Measurements from ENCODE around the gene AUP1.

Gene AUP1

DNA sequence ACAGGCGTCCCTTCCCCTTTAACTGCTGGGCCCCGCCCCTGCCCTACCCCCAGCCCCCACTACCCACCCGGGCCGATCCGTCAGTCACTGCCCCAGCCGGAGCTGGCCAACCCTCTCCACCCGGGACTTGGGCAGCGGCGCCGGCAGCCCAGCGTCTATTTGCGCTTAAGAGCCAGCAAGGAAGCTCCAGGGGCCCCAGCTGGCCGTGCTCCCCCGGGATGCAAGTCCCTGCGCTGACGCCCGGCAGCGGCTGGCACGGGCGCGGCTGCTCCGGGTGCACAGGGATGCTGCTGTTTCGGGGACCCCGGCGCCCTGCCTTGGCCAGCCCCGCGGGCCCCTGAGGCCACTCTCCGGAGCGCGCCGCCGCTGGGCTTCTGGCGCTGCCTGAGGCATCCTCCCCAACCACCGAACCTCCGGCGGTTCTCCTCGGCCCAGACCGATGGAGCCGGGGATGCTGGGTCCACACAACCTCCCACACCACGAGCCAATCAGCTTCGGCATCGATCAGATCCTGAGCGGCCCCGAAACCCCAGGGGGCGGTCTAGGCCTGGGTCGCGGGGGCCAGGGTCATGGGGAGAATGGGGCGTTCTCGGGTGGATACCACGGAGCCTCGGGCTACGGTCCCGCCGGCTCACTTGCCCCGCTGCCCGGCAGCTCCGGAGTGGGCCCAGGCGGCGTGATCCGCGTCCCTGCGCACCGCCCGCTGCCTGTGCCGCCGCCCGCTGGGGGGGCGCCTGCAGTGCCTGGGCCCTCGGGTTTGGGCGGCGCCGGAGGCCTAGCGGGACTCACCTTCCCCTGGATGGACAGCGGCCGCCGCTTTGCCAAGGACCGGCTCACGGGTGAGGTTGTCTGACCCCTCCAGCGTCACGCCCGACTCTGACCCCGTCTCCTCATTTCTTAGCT, 14.9 kb downstream of the AUP1 start, which contains the start of gene TLX2:
Gene TLX2 (plus strand): TSS at position 83 of the 903 bp plus-strand sequence. CDS start 357 bp downstream, at position 440.
- DNase-seq (ENCODE audit: low read depth in 1 of 2, low spot score in 1 of 2) = no peak

DNA sequence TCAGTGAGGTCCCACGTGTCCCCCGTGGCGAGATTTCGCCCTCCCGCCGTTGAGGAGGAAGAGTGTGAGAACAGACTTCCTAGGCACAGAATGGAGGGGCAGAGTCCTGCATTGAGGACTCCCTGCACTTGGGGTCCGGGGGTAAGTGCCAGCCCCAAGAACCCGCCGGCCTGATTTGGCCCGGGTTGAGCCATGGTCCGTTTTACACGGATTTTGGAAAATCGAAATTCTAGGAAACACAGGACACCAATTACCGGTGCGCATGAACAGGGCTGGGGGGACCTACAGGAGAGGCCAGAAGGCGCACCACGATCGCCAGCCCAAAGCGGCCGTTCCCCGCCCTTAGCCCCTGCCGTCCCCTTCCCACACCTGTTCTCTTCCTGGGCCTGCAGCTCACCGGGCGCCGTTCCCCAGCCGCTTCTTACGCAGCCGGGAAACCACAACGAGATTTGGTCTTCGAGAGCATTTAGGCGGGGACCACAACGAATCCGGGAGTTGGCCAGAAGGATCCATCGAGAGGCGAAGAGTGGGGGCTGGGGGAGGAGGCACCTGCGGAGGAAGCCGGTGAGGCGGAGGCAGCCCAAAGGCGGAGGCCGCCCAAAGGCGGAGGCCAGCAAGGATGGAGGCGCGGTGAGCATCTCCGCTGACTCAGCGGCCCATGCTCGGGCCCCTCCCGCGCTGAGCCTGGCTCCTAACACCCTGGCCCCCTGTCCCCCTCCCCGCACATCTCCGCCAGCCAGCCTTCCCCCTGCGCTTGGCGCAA, 15.7 kb downstream of the AUP1 start:
- no peak for DNase-seq (ENCODE audit: low read depth in 1 of 2, low spot score in 1 of 2)

DNA sequence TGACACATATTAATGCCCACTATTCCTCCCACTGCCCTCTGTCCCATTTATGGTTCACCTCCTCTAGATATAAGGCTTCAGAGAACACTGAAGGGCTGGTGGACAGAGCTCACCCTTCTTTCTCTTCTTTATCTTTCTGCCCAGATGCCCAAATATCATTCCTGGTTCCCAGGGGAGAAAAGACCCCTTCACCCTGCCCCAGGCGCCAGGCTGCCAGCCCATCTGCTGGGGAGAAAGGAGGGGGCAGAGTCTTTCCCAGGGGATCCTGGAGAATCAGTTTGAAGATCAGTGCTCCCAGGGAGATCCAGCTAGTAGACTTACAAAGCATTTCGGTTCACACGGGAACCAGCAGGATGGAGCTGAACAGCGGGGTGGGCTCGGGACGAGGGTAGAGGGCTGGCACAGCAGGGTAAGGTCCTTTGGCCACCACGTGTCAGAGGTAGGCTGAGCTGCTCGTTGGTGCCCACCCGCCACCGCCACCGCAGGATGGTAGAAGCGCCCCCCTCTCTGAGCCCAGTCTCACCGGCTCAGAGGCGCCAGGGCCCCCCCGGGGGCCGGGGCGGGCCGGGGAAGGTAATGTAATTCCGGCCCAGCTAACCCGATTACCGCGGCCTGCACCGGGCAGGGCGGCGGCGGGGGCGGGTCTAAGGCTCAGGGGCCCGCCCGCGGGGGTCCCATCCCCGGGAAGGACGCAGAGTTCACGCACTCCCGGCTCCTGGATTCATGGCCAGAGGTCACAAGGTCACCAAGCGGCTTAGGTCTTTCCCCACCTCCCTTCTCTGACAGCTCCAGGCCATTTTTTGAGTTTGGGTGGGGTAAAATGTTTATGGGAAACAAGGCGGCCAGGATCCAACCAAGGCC, 16.5 kb downstream of the AUP1 start:
- no peak for DNase-seq (ENCODE audit: low read depth in 1 of 2, low spot score in 1 of 2)

DNA sequence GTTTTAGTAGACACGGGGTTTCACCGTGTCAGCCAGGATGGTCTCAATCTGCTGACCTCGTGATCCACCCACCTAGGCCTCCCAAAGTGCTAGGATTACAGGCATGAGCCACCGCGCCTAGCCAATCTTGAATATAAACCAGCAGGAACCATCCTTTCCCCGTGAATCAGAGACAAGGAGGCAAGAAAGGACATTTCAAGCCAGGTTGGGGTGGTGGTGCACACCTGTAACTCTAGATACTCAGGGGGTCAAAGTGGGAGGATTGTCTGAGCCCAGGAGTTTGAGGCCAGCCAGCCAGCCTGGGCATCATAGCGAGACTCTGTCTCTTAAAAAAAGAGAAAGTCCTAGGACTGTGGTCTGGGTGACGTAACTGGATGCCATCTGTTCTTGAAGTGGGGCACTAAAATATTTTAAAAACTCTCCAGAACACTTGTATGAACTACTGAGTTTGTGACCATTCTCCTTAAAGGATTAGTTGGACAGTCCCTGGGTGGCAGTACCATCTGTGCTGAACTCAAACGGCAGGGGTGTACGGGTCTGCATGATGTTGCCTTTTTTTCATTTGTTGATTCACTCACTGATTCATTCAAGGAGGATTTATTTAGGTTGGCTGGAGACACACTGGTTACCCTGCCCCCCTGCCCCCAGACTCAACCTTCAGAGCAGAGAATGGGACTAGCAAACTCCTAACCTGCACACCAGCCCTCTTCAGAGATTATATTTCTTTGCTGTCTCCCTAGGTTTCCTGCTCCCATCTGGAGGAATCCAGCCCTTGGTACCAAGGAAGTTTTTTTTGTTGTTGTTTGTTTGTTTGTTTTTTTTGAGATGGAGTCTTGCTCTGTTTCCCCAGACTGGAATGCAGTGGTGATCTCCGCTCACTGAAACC, 18.2 kb downstream of the AUP1 start:
- no peak for DNase-seq (ENCODE audit: low read depth in 1 of 2, low spot score in 1 of 2)

DNA sequence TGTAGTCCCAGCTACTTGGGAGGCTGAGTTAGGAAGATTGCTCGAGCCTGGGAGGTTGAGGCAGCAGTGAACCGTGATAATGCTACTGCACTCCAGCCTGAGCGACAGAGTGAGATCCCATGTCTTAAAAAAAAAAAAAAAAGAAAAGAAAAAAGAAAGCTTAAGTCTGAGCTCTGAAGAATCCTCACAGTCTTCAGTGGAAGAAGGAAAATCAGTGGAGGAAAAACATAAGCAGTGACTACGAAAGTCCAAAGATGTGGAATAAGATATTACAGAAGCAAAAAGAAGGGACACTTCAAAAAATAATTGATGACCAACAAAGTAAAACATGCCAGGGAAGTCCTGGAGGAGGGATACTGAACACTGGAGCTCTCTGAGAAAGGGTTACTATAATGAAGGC, 19.2 kb downstream of the AUP1 start:
- DNase-seq (ENCODE audit: low read depth in 1 of 2, low spot score in 1 of 2) = no peak

DNA sequence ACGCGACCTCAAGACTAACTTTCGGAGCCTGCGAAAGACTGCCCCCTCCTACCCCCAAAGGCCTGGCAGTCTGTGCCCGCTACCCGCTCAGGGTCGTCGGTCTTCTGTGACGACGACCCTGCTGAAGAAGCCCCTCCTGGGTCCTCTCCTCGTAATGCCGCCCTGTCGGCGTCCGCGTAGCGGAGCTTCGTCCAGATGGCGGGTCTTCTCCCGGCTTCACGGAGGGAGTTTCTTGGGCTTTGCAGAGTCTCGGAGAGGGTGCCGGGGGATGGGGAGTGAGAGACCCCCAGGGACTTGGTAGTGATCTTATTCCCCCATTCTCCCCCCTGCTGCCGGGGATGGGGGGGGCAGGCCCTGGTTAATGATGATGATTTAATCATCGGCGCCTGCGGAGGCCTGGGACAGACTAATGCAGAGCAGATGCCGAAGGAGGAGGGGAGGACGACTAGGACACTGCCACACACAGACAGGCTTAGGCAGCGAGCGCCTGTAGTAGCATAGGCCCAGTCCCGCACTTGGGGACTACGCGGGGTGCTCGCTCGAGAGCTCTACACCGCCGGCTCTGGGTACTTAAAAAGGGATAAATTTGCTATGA, 21.5 kb downstream of the AUP1 start:
- no peak for DNase-seq (ENCODE audit: low read depth in 1 of 2, low spot score in 1 of 2)

DNA sequence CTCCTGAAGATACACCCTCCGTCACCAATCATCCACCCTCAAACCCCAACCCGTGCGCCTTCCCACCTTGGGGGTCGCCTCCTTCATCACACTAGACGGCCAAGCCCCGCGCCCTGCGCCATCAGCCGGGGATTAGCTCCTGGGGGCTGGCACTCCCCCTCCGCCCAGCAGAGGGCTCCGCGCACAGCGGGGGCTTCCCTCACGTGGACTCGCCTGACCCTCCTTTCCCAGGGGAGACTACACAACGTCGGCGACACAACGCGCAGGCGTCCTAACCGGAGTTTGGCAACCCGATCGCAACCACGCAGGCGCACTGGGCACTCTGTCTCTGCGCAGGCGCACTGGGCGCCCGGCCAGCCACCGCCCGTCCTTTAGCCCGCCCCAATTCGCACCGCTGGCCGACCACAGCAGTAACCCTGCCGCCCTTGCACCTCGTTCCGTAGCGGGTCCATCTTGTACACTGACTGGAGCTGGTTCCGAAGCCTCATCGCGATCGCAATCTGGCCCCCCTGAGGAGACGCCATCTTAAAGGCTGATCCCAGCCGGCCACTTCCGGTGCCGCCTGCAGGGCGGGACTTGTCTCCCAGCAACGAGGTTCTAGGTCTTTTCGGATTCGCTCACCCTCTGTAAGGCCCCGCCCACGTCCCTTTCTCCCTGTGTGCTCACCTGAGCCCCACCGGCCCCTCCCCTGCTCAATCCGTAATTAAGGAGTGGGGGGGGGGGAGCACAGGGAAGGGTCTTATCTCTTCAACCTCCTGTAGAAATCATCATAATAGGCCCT, 22.2 kb downstream of the AUP1 start, which contains the start of gene PCGF1:
Gene PCGF1 (minus strand): TSS at position 551 of the 781 bp plus-strand sequence. CDS start 27 bp downstream, at position 524.
- peak; percentile 95 to 98 for DNase-seq (ENCODE audit: low read depth in 1 of 2, low spot score in 1 of 2)

DNA sequence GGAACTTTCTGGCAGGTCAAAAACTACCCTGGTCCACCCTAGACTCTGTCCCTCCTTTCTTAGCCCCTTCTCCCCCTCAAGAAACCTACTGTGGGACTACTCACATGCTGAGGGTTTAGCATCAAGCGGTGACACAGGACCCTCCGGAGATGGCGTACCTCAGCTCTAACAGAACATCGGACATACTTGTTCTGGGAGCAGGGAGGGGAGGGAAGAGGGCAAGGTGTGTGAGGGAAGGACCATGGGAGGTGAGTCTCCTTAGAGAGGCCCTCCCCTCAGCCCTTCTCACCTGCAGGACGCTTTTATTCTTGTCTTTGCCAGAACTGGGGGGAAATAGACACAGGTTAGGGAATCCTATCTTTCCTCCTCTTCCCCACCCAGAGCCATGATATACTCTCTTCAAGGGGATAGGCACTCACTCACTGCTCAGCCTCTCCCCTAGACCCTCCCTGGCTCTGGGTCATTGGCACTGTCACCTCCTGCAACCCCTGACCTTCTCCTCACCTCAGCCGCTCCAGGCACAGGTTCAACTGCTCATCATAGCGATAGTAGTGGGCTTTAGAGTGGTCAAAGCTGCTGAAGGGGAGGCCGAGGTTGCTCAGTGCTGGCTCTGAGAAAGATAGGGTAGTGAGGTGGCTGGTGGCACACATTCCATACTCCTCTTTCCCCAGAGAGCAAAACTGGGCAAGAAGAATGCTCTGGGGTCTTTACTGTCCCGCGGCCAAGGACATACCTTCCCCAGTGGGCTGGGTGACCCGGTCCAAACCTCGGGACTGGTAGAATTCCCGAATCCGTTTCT, 23.9 kb downstream of the AUP1 start:
- DNase-seq (ENCODE audit: low read depth in 1 of 2, low spot score in 1 of 2) = no peak

DNA sequence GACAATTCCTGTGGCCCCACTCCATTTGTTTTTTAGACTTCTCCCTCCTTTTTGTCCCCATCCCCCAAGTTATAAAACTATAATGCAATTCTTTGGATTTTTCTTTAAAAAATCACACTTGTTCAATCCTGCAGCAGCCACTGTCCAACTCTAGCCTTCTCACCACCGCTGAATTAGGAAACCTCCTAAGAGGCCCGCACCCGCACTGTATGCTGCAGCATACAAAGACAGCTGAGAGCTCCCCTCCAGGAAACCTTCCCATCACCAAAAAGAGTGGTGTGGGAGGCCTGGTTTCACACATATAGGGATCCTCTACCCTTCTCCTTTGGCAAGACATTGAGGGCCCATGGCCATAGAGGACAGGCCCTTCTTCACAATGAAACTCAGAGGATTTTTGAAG, 24.9 kb downstream of the AUP1 start:
- DNase-seq (ENCODE audit: low read depth in 1 of 2, low spot score in 1 of 2) = no peak

DNA sequence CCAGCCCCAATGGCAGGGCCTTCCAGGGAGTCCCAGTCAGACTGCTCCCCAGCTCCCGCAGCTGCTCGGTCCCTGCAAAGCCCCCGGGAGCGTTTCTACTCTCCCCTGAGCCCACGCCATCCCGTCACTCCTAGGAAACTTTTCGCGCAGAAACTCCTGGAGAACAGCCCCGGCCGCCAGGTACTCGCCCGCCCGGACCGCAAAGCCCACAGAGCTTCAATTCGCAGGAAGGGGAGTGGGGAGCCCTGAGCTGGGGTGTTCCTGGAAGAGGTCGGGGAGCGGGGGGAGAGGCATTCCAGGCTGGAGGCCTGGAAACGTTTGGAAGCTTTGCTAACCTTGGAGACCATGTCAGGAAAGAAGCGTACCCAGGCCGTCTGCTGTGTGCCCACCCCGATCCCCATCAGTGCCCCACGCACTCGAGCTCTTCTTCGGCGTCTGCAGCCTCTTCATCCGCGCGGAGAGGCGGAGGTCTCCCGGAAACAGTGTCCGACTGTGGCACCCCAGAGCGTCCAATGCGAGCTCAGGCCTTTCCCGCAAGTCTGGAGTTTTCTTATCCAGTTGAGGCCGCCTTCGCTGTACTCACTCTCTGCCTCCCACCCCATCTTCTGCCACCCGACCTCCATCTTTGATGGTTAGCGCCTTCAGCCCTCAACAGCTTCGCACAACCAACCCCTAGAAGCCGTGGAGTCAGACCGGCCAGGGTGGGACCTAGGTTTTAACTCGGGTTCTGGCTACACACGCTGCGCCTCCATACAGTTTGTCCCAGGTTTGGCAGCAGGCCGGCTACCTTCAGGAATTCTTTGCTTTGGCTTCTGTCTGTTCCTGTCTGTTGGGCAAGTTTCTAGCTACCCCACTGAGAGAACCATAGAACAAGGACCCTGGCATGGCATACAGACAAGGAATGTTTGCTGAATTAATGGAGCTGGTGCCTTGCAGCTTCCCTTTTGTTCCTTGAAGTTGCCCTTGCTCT, 25.7 kb downstream of the AUP1 start:
- DNase-seq (ENCODE audit: low read depth in 1 of 2, low spot score in 1 of 2) = no peak

DNA sequence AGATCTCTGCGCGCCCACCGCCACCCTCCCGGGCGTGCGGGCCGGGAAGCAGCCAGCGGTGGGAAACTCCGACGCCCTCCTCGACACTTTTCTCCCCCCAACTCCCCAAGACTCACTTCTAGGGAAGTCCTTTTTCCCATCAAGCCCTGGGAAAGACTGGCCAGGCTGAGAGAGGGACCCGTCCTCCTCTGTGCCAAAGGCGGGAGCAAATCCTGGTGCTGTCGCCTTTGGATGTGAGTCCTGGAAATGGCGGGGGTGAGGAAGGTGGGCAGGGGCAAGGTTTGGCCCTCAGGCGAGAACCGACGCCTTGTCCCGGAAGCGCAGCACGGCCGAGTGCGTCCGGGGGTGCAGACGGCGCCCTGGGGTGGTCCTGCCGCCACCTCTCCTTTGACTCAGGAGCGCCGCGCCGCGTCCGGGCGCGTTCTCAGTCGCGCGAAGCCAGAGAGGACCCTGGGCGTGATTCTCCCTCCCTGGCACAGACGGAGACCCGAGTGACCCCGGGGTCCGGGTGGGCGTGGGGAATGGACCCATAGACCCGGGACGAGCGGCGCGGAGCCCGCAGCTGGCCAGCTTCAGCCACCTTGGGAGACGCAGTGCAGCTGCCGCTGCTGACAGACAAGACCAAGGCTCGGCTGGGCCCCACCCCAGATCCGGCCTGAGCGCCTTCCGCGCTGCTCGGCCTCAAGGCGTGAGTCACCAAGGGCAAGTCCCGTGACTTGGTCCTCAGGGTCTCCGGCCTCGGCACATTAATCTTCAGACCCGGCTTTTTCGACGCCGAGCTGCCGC, 26.6 kb downstream of the AUP1 start:
- DNase-seq (ENCODE audit: low read depth in 1 of 2, low spot score in 1 of 2) = no peak

DNA sequence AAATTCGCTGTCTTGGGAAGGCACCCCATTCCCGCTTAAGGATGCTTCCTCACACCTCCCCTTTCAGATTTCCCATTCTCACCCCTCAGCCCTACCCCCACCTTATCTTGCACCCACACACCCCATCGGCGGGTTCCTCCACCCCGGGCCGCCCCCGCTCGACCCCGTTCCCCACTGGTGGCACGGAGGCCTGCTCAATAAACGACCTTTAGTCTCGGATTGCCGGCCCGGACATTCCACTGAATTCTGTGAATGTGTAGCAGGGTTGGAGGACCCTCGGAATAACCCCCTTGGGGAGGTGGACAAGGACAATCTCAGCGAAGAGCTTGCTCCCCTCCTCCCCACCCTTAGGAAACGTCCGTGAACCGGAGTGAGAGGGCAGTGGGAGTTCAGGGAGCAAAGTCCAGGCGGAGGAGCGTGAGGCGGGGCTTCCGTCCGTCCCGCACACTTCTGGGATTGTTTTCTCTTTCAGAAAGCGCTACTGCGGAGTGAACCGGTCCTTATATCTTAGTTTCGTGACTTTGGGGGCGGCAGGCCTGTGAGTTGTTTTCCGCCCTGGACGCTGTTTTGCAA, 27.3 kb downstream of the AUP1 start:
- no peak for DNase-seq (ENCODE audit: low read depth in 1 of 2, low spot score in 1 of 2)

DNA sequence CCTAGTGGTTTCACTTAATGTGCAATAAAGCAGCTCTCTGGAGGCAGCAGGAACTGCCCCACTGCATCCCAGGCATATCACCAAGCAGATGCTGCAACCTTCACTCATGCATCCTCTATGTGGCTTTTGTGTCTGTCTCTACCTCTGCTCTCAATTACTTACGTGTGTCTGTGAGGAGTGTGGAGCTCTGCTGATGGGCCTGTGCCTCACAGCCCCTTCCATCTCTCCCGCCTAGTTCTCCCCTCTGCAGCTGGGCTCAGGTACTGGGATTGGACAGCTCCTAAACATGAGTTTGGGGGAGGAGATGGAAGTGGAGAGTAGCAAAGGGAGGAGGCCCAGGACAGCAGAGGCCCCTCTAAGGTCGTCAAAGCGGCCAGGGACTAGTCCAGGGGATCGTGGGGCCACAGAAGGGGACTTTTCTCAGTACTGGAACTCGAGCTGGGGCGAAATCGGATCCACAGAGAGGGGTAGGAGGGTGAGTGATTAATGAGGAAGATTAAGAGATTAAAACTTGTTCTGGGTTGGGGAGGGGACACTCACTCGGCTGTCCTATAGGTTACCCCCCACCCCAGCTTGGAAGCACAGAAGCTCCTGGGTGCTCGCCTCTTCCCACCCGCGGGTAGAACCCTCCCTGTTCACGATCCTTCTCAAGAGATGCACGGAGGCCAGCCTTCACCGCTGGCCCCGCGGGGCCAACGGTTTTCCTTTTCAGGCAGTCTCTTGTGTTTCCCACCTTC, 28.0 kb downstream of the AUP1 start:
- DNase-seq (ENCODE audit: low read depth in 1 of 2, low spot score in 1 of 2) = no peak

DNA sequence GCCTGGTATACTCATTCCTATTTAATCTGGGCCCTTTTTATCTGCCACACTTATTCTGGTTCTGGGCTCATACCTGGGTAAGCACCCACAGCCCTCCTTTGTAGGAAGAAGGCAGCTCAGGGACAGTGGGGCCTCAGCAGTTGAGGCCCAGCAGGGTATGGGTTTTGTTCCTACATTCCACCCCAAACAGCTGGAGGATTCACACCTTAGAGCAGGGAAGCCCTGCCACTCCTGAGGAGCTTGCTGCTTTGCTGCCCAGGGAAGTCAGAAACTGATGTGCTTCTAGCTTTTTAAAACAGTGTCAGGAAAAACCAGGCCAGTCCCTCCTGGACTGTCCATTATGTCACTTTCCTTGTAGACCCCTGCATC, 28.9 kb downstream of the AUP1 start:
- DNase-seq (ENCODE audit: low read depth in 1 of 2, low spot score in 1 of 2) = no peak

DNA sequence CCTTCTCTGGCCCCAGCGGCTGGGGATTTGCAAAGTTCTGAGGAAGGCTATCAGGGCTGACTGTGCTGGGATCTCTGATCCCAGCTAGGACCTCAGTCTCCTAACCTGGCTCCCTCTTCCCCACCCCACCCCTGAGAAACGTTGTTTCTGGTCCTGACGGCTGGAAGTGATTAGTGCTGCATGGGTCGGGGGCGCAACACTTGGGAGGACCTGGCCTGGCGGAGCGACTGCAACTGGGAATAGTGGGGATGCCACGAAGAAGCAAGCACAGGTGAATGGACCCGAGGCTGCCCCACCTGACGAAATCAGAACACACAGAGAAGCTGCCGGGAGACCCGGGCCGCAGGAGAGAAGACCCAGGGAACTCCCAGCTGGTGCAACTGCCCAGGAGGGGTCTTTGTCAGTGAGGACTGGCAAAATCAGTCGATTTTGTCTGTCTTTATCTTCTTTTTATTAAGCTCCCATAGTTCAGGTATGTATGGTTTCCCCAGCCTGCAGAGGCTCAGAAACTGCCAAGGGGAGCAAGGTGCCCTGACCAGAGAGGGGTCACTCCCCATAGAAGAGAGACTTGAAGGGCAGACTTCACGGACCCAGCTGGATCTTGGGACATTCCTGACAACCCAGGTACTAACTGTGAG, 29.4 kb downstream of the AUP1 start:
- no peak for DNase-seq (ENCODE audit: low read depth in 1 of 2, low spot score in 1 of 2)
